GM19099 (cell line): ENCODE data around the gene ARHGEF16.

Experiments
- POLR2A ChIP-seq: IDR thresholded peaks from 3 replicates; pipeline ENCODE4 v1.6.1; 2011; ENCODE audit warnings: low read depth; ENCODE audit not compliant: insufficient read length; ENCODE audit errors: extremely low read depth

ARHGEF16 gene

GRCh38 chr1:3474016-3474415 is 19.6 kb downstream of the ARHGEF16 start:
- no peak for TF ChIP-seq POLR2A

- no peak for TF ChIP-seq POLR2A
Observed at GRCh38 chr1:3474421-3474820, 20.0 kb downstream of the ARHGEF16 start.

GRCh38 chr1:3475839-3476573 is 21.5 kb downstream of the ARHGEF16 start:
- TF ChIP-seq POLR2A, result no peak

GRCh38 chr1:3476666-3477065 is 22.2 kb downstream of the ARHGEF16 start:
- no peak for TF ChIP-seq POLR2A

GRCh38 chr1:3477241-3477995 is 23.0 kb downstream of the ARHGEF16 start:
- TF ChIP-seq POLR2A, result no peak

- TF ChIP-seq POLR2A, result no peak
Observed at GRCh38 chr1:3478187-3478586, 23.7 kb downstream of the ARHGEF16 start.

- no peak for TF ChIP-seq POLR2A
Observed at GRCh38 chr1:3479511-3480368, 25.3 kb downstream of the ARHGEF16 start.

- TF ChIP-seq POLR2A, result no peak
Observed at GRCh38 chr1:3480369-3480719, 25.9 kb downstream of the ARHGEF16 start.

GRCh38 chr1:3481046-3481445 is 26.6 kb downstream of the ARHGEF16 start:
- TF ChIP-seq POLR2A, result no peak

GRCh38 chr1:3481836-3482375 is 27.4 kb downstream of the ARHGEF16 start:
- no peak for TF ChIP-seq POLR2A

- no peak for TF ChIP-seq POLR2A
Observed at GRCh38 chr1:3482378-3482849, 27.9 kb downstream of the ARHGEF16 start.

- TF ChIP-seq POLR2A, result no peak
Observed at GRCh38 chr1:3483380-3483779, 28.9 kb downstream of the ARHGEF16 start.

- TF ChIP-seq POLR2A, result no peak
Observed at GRCh38 chr1:3483801-3484444, 29.5 kb downstream of the ARHGEF16 start.

- TF ChIP-seq POLR2A, result no peak
Observed at GRCh38 chr1:3485016-3485415, 30.6 kb downstream of the ARHGEF16 start.
